GM12864 (cell line): ENCODE measurements around the gene AHCYL2.

Source experiments
- DNase-seq: peaks from one replicate; pipeline ENCODE4 v3.0.0-alpha.2; 2011; ENCODE audit warnings: low read depth
- H3K4me3 ChIP-seq: 2 replicates; pipeline ENCODE4 v1.5.1; 2011; ENCODE audit warnings: mild to moderate bottlenecking, low read depth, low read length, control low read depth
- CTCF ChIP-seq: IDR thresholded peaks from 2 replicates; pipeline ENCODE4 v1.5.1; 2011; ENCODE audit warnings: low read depth, mild to moderate bottlenecking, moderate library complexity, low read length, control low read depth, inconsistent platforms; ENCODE audit errors: missing control alignments

AHCYL2 gene

GRCh38 chr7:129255800-129256199 is 31.0 kb downstream of the AHCYL2 start:
- no peak overlapping the region for H3K4me3 ChIP-seq
- DNase-seq = no peak
- TF ChIP-seq CTCF = no peak

- no peak for TF ChIP-seq CTCF
- no peak for DNase-seq
- no peak overlapping the region for H3K4me3 ChIP-seq
These were observed 31.4 kb downstream of the AHCYL2 start for GRCh38 chr7:129256221-129256620.

GRCh38 chr7:129257168-129257567 is 32.3 kb downstream of the AHCYL2 start:
- DNase-seq = no peak
- TF ChIP-seq CTCF = no peak
- H3K4me3 ChIP-seq = no peak overlapping the region

- no peak overlapping the region for H3K4me3 ChIP-seq
- no peak for TF ChIP-seq CTCF
- no peak for DNase-seq
These were observed 34.0 kb downstream of the AHCYL2 start for GRCh38 chr7:129258649-129259389.

- no peak overlapping the region for H3K4me3 ChIP-seq
- TF ChIP-seq CTCF = no peak
- DNase-seq = no peak
These were observed 37.5 kb downstream of the AHCYL2 start for GRCh38 chr7:129262324-129262723.

- no peak for DNase-seq
- TF ChIP-seq CTCF = no peak
- H3K4me3 ChIP-seq = no peak overlapping the region
These were observed 38.3 kb downstream of the AHCYL2 start for GRCh38 chr7:129263168-129263567.

- no peak for TF ChIP-seq CTCF
- H3K4me3 ChIP-seq = no peak overlapping the region
- no peak for DNase-seq
These were observed 39.7 kb downstream of the AHCYL2 start for GRCh38 chr7:129264534-129264933.
